Nephron (organoid): ENCODE data around the gene GOLGA8N.
"Not testable (repeated sequence)": the region's sequence is repeated elsewhere in the genome, so short reads cannot be mapped to it uniquely, and the experiment has no call there.

ENCODE experiments used
- H3K27ac Mint-ChIP-seq, 3 experiments: 2 replicates each; pipeline ENCODE4 v1.8.0; 2020; ENCODE audit warnings: mixed read lengths in 3 of 3, mild to moderate bottlenecking in 2 of 3, moderate library complexity in 1 of 3
- H3K27me3 Mint-ChIP-seq: 2 replicates; pipeline ENCODE4 v1.8.0; 2021; ENCODE audit warnings: low read depth, mild to moderate bottlenecking, moderate library complexity, mixed read lengths
- H3K36me3 Mint-ChIP-seq: 2 replicates; pipeline ENCODE4 v1.8.0; 2020; ENCODE audit warnings: low read depth, mixed read lengths
- H3K4me1 Mint-ChIP-seq: 2 replicates; pipeline ENCODE4 v1.8.0; 2020; ENCODE audit warnings: mixed read lengths
- H3K4me3 Mint-ChIP-seq, 3 experiments: 2 replicates each; pipeline ENCODE4 v1.8.0; 2020; ENCODE audit warnings: mild to moderate bottlenecking in 3 of 3, mixed read lengths in 3 of 3, moderate library complexity in 2 of 3
- H3K9me3 Mint-ChIP-seq: 2 replicates; pipeline ENCODE4 v1.8.0; 2020; ENCODE audit warnings: mixed read lengths
- TF ChIP-seq, protein P1 (sequence below), 3 experiments: fragments of 200-600 bp; sonication (generic); IDR thresholded peaks; one replicate each; pipeline ENCODE4 v1.5.0; 2021; ENCODE audit warnings: antibody characterized with exemption in 3 of 3; ENCODE audit not compliant: unreplicated experiment in 3 of 3

GOLGA8N gene

DNA sequence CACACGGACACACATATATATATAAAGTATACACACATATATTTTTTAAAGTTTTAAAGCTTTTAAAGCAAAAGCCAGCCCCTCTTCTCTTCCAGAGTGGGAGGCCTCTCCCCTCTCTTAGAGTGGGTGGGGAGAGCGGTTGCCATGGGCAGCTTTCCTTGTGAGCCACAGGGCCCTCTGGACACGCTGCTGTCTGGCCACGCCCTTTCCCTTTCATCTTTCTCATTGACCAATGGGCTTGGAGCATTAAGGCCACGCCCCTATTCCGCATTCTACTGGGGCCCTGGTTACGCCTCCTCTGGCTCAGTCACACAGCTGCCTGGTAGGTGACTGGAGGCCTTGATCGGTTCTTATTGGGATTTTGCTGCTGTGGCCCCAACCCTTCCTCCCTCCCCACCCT lies at the start of gene GOLGA8N:
Gene GOLGA8N, plus strand, starts transcription at position 306 of the 400 bp plus-strand sequence.
- not testable (repeated sequence) for H3K36me3 Mint-ChIP-seq, H3K27me3 Mint-ChIP-seq, H3K9me3 Mint-ChIP-seq, H3K27ac Mint-ChIP-seq, H3K4me1 Mint-ChIP-seq, H3K4me3 Mint-ChIP-seq

DNA sequence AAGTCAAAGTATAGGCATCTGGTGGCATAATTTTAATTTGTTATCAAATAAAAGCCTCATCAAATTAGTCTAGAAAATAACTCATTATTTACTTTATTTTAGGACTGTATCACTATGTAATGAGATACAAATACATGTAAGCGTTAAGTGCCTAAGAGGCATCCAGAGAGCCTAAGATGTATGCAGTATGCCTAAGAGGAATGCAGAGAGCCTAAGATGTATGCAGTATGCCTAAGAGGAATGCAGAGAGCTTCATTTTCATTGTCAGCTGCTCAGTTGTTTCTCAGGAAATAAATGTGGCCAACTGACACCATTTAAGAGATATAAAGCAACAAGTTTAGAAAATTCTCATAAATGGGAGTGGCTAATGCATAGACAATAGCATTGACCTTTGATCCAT lies 49.8 kb upstream of the GOLGA8N start:
- H3K36me3 Mint-ChIP-seq, H3K9me3 Mint-ChIP-seq, H3K27me3 Mint-ChIP-seq, H3K27ac Mint-ChIP-seq, H3K4me1 Mint-ChIP-seq, H3K4me3 Mint-ChIP-seq: not testable (repeated sequence)

DNA sequence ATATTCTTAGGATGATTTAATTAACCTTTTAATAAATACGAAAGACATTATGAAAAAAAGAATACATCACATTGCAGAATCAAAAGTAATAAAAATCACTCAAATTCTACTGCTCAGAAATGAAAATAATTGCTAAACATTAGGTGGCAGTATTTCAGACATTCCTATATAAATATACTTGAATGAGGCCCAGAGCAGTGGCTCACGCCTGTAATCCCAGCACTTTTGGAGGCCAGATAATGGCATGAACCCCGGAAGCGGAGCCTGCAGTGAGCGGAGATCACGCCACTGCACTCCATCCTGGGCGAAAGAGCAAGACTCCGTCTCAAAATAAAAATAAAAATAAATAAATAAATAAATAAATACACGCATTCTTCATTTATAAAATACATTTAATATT lies 48.1 kb upstream of the GOLGA8N start:
- not testable (repeated sequence) for H3K36me3 Mint-ChIP-seq, H3K4me3 Mint-ChIP-seq, H3K9me3 Mint-ChIP-seq, H3K27ac Mint-ChIP-seq, H3K27me3 Mint-ChIP-seq, H3K4me1 Mint-ChIP-seq

GRCh38 chr15:32554587-32554986 lies 38.7 kb upstream of the GOLGA8N start:
- H3K9me3 Mint-ChIP-seq: not testable (repeated sequence)

GRCh38 chr15:32562198-32562597 lies 31.1 kb upstream of the GOLGA8N start:
- H3K9me3 Mint-ChIP-seq, H3K27ac Mint-ChIP-seq, H3K36me3 Mint-ChIP-seq, H3K4me3 Mint-ChIP-seq, H3K4me1 Mint-ChIP-seq, H3K27me3 Mint-ChIP-seq: not testable (repeated sequence)

More at GRCh38 chr15:32554587-32554986, 38.7 kb upstream of the GOLGA8N start:
- H3K4me3 Mint-ChIP-seq, H3K4me1 Mint-ChIP-seq, H3K36me3 Mint-ChIP-seq, H3K27ac Mint-ChIP-seq, H3K27me3 Mint-ChIP-seq: not testable (repeated sequence)

- H3K36me3 Mint-ChIP-seq, H3K27me3 Mint-ChIP-seq, H3K4me3 Mint-ChIP-seq, H3K9me3 Mint-ChIP-seq, H3K27ac Mint-ChIP-seq, H3K4me1 Mint-ChIP-seq: not testable (repeated sequence)
These were observed 24.3 kb upstream of the GOLGA8N start for GRCh38 chr15:32568988-32569387.

DNA sequence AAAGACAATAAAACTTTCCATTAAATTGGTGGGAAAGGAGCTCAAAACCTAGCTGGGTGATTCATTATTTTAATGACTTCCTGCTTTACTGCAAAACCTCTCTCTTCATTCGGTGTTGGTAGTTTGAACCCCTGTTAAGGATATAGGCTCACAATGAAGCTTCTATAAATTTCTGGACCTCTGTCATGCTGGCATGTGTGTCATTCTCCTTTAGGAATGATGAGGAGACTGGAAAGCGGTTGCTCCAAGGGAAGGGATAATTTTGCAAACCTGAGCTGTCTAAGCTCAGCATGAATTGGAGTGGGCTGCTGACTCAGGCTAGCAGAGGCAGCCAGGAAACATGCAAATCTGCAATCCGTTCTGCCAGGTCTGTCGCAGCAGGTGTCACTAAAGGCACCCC lies 14.8 kb upstream of the GOLGA8N start:
- H3K27me3 Mint-ChIP-seq, H3K9me3 Mint-ChIP-seq, H3K4me3 Mint-ChIP-seq, H3K36me3 Mint-ChIP-seq, H3K4me1 Mint-ChIP-seq: not testable (repeated sequence)
- peak overlapping the region in 1 of 3 experiments; percentile 55 for H3K27ac Mint-ChIP-seq

GRCh38 chr15:32585844-32586243 lies 7.4 kb upstream of the GOLGA8N start:
- H3K4me3 Mint-ChIP-seq, H3K9me3 Mint-ChIP-seq, H3K36me3 Mint-ChIP-seq, H3K27ac Mint-ChIP-seq, H3K27me3 Mint-ChIP-seq, H3K4me1 Mint-ChIP-seq: not testable (repeated sequence)

DNA sequence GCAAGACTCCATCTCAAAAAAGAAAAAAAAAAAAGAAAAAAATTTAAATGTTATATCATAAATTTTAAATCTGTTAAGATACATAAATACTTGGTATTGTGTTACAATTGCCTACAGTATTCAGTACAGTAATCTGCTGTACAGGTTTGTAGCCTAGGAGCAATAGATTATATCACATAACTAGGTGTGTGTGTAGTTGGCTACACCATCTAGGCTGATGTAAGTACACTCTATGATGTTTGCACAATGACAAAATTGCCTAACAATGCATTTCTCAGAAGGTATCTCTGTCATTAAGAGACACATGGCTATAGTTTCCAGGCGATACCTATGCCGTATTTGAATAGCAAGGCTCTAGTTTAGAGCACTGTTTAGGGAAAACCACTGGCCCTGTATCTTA lies 16.3 kb downstream of the GOLGA8N start:
- H3K4me3 Mint-ChIP-seq, H3K27ac Mint-ChIP-seq, H3K36me3 Mint-ChIP-seq, H3K9me3 Mint-ChIP-seq, H3K4me1 Mint-ChIP-seq, H3K27me3 Mint-ChIP-seq: not testable (repeated sequence)

- H3K27ac Mint-ChIP-seq, H3K36me3 Mint-ChIP-seq, H3K9me3 Mint-ChIP-seq, H3K27me3 Mint-ChIP-seq, H3K4me3 Mint-ChIP-seq, H3K4me1 Mint-ChIP-seq: not testable (repeated sequence)
- TF ChIP-seq, protein P1, sequence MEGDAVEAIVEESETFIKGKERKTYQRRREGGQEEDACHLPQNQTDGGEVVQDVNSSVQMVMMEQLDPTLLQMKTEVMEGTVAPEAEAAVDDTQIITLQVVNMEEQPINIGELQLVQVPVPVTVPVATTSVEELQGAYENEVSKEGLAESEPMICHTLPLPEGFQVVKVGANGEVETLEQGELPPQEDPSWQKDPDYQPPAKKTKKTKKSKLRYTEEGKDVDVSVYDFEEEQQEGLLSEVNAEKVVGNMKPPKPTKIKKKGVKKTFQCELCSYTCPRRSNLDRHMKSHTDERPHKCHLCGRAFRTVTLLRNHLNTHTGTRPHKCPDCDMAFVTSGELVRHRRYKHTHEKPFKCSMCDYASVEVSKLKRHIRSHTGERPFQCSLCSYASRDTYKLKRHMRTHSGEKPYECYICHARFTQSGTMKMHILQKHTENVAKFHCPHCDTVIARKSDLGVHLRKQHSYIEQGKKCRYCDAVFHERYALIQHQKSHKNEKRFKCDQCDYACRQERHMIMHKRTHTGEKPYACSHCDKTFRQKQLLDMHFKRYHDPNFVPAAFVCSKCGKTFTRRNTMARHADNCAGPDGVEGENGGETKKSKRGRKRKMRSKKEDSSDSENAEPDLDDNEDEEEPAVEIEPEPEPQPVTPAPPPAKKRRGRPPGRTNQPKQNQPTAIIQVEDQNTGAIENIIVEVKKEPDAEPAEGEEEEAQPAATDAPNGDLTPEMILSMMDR (IDR thresholded peaks at IDR 0.05; ENCODE audit: unreplicated experiment in 3 of 3): peak; percentile 24 to 52 (median 36)
These were observed 17.5 kb downstream of the GOLGA8N start for GRCh38 chr15:32610719-32611118.

GRCh38 chr15:32614712-32615050 lies 21.4 kb downstream of the GOLGA8N start:
- not testable (repeated sequence) for H3K9me3 Mint-ChIP-seq, H3K27me3 Mint-ChIP-seq, H3K36me3 Mint-ChIP-seq
- peak overlapping the region; percentile 93 to 99 (median 99) for H3K4me3 Mint-ChIP-seq
- H3K4me1 Mint-ChIP-seq: peaks cover 26% of the 10 kb centered on the region
- peak overlapping the region; percentile 99 to 100 (median 99) for H3K27ac Mint-ChIP-seq

GRCh38 chr15:32615051-32615870 lies 22.0 kb downstream of the GOLGA8N start, which contains the start of gene ARHGAP11A:
Gene ARHGAP11A (plus strand): TSS chr15:32615504. CDS start chr15:32616212, 708 bp downstream.
- Mint-ChIP-seq H3K27ac (peak within 1 kb of the TSS; percentile 99 to 100 (median 99)), H3K4me3 (peak within 1 kb of the TSS; percentile 96 to 99 (median 99)), H3K4me1 (peaks cover 26% of the 10 kb centered on the region)
- not testable (repeated sequence) for H3K36me3 Mint-ChIP-seq, H3K27me3 Mint-ChIP-seq, H3K9me3 Mint-ChIP-seq

DNA sequence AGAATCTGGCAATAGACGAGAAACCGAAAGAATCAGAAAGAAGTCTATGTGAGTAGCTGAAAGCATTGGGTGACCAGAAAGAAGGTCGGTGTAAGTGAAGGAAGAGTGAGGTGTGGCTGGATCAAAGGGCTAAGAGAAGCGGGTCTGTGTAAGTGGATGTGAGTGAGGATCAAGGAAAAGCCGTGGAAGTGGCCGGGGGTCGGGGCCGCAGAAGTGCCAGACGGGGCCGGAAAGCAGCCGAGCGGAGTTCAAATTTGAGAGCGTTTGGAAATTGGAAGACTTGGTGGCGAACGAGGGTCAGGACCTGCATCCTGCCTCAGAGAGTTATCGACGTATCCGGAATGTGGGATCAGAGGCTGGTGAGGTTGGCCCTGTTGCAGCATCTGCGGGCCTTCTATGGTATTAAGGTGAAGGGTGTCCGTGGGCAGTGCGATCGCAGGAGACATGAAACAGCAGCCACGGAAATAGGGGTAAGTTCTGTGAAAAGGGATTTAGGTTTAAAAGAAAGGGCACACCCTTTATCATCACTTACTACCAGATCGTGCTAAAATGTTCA lies 22.7 kb downstream of the GOLGA8N start:
- peak overlapping the region; percentile 99 to 100 (median 99) for H3K27ac Mint-ChIP-seq
- peaks cover 26% of the 10 kb centered on the region for H3K4me1 Mint-ChIP-seq
- peak overlapping the region; percentile 93 to 99 (median 99) for H3K4me3 Mint-ChIP-seq
- not testable (repeated sequence) for H3K9me3 Mint-ChIP-seq, H3K36me3 Mint-ChIP-seq, H3K27me3 Mint-ChIP-seq
